DMS79 treated with DMSO at 0.1 percent for 48 hours (cell line): Measurements from ENCODE around the gene FALEC.

Source experiments
- DNase-seq: peaks from one replicate; lab custom pipeline; 2025; lab: John Stamatoyannopoulos, UW

The FALEC gene

DNA sequence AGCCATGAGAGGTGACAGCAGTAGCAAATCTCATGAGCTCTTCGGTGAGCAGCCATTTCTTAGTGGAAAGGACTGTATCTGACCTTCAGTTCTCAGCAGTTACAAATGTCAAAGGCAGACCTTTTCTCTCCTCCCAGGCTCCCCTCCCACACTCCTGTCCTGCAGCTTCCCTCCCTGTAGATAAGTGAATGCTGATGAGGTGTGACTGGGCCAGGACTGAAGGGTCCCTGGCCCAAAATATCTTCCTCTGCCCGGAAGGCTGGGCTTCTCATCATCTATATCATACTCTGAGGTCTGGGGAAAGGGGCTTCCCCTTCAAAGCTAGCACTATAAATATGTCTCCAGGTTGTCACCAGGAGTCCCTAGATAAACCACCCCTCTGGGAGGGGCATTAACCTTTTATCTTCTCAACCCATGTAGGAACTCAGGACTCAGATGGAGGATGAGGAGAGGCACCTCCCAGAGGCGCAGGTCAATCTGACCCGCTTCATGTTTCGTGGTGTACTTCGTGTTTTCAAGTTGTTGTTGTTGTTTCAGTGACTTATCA, 30.0 kb downstream of the FALEC start:
- DNase-seq: no peak

DNA sequence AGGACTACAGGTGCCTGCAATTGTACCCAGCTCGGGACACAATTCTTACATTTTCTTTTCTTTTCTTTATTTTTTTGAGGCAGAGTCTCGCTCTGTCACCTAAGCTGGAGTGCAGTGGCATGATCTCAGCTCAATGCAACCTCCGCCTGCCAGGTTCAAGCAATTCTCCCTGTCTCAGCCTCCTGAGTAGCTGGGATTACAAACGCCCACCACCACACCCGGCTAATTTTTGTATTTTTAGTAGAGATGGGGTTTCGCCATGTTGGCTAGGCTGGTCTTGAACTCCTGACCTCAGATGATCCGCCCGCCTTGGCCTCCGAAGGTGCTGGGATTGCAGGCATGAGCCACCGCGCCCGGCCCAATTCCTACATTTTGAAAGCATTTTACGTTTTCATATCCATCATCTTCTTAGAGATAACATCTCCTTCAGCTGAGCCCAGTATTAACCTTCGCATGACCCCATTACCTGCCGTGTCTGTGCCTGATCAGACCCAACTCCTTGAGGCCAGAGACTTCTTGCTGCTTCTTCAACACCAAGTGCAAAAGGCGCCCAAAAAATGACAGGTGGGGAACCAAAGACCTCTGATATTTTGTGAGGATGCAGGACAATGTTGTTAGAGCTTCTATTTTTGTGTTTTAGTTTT, 30.9 kb downstream of the FALEC start:
- no peak for DNase-seq

DNA sequence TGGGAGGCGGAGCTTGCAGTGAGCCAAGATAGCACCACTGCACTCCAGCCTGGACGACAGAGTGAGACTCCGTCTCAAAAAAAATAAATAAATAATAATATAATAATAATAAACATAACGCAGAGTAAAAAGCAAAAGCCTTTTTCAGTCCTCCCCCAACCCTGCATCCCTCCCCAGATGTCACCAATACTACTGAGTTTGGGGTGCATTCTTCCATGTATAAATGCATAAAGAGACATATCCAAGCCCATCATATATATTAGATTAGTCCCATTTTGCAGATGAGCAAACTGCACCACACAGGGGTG, 32.7 kb downstream of the FALEC start:
- no peak for DNase-seq

DNA sequence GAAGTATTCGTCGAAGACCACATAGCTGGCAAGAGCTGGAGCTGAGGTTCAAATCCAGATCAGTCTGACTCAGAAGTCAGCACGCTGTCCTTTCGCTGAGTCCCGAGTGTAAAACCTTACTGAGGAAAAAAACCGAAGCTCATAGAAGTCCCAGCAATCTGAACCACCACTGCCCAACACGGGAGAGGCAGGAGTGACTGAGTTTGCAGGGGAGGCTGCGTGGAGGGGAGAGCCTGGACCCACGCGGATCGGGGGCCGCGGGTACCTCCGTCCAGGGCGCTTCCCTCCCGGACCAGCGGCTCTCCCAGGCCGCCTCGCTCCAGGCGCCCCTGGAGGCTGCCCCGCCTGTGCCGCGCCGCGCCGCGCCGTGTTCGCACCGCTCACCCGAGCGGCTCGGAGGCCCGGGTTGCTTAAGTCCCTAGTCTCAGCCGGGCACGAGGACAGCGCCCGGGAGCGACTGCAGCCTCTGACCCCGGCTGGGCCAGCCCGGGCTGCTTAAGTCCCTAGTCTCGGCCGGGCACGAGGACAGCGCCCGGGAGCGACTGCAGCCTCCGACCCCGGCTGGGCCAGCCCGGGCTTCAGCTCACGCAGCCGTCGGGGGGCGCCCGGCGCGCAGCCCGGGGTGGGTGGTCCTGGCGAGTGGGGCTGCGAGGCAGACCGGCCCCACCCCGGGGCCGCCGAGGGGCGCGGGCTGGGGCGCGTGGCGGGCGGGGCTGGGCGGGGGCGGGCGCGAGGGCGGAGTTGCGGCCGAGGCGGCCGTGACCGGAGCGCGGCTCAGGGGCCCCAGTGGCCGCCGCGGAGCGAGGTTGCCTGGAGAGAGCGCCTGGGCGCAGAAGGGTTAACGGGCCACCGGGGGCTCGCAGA, 33.3 kb downstream of the FALEC start, which contains the start of gene ADAMTSL4:
ADAMTSL4 (plus strand) TSS at position 777 of the 864 bp plus-strand sequence. CDS start 2,881 bp downstream, outside the sequence.
- no peak for DNase-seq

DNA sequence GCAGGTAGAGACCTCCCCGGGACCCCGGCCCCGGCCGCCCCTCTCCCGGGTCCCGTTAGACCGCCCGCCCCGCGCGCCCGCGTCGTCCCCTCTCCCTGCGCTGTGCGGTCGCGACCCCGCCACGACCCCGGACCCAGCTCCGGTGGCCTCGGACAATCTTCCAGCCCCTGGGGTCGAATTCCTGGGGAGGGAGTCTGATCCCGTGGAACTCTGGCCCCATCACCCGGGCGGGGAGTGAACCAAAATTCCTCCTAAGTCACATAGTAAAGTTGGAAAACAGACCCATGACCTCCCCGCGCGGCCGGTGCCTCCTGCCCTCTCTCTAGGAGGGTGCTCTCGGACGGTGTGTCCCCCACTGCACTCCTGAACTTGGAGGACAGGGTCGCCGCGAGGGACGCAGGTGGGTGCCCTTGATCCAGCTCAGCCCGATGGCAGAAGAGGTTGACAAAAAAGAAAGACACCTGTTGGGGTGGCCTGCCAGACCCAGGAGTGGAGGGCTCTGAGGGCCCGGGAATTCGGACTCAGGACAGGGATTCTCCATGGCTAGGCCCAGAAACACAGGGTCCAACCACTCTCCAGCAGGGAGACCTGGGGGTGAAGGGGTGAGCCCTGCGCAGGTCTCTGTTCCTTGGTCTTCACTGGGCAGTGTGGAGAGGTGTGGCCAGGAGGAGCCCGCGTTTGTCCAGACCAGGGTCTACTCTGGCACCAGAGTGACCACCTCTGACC, 34.1 kb downstream of the FALEC start:
- no peak for DNase-seq

DNA sequence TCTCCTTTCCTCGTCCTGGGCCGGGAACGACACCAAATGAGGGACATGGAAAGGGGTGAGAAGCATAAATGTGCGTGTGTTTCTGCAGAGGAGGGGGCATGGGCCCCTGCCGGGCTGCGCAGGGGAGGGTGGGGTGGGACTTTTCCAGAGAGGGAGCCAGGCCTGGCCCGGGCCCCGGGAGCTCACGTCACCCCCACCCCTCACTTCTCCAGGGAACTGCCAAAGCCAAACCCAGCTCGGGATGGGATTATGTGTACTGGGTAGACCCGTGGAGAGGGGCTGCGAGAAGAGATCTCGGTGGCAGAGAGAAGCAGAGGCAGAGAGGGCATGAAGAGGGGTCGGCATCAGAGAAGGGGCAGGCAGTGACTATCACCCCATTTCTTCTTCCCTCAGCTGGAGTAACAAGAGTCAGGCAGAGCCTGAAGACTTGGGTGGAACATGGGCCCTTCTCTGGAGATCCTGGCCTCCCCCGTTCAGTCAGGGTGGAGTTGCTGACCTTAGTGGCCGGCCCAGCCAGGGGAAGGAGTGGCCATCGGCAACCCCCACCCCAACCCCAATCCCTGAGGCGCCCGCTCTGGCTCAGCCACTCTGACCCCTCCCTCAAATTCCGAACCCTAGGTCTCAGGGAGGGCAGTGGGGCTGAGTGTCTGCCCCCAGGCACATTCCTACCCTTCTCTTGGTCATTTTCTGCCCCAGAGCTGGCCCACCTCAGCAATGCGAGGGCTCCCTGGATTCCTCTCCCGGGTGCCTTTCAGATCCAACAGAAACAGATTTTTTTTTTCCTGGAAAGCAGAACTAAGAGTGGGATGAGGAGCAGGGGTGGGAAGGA, 34.9 kb downstream of the FALEC start:
- no peak for DNase-seq

DNA sequence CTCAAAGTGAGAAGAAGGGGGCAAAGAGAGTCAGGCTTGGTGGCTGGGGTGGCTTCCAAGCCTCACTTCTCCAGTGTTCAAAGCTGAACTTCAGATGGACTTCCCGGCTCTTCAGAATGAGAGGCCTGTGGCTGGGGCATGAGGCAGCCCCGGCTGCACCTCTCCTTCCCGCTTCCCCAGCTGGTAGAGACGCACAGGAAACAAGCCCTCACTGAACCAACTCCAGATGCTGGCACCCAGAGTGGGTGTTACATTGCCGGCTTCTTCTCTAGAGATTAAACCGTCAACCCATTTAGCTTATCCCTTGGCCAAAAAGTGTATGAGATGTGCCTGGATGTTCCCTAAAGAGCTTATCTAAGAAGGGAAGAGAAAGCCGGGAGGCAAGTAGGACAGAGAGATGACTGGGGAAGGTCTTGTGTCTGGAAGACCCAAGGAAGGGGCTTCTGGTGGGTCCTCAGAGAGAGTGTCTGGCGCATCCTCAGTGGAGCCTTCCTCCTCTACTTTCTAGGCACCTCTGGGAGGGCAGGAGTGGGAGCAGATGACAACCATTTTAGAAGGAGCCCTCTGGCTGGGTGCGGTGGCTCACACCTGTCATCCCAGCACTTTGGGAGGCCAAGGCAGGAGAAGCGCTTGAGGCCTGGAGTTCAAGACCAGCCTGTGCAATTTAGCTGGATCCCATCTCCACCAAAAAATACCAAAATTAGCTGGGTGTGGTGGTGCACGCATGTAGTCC, 35.7 kb downstream of the FALEC start:
- DNase-seq: no peak

DNA sequence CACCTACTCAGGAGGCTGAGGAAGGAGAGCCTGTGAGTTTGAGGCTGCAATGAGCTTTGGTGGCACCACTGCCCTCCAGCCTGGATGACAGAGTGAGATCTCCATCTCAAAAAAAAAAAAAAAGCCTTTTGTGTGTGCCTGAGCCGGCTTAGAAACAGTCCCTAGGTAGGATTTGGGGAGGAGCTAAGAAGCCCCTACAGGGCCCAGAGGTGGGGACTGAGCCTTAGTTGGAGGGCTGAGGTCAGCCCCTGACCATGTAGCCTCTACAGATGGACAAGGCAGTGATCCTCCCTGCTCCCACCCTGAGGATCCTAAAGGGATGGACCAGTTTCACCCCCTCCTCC, 36.2 kb downstream of the FALEC start:
- DNase-seq: no peak

DNA sequence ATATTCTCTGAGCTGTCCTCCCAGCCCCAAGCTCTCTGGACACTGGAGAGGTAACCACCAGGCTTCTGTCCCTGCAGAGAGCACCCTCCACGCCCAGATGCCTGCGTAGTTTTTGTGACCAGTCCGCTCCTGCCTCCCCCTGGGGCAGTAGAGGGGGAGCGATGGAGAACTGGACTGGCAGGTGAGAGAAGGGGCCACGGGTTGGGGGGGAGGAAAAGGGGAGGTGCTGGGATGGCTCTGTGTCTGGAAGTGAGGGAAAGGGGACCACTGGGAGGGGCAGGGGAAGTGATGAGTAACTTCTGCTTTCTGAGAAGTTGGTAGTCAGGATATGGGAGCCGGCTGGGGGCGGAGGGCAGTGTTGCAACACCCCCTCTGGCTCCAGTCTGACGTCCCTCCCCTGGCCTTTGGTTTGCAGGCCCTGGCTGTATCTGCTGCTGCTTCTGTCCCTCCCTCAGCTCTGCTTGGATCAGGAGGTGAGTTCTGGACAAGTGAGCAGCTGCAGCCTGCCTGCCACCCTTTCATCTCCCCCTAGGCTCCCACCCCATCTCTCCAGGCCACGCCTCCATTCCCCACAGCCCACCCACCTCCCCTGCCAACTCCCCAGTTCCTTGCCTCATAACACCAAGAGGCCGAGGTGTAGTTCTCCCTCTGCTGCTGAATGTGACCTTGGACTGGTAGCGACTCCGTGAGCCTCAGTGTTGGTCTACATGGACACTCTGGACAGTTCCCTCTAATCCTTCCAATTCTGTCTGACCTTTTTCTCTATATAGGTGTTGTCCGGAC, 36.8 kb downstream of the FALEC start:
- DNase-seq: no peak

DNA sequence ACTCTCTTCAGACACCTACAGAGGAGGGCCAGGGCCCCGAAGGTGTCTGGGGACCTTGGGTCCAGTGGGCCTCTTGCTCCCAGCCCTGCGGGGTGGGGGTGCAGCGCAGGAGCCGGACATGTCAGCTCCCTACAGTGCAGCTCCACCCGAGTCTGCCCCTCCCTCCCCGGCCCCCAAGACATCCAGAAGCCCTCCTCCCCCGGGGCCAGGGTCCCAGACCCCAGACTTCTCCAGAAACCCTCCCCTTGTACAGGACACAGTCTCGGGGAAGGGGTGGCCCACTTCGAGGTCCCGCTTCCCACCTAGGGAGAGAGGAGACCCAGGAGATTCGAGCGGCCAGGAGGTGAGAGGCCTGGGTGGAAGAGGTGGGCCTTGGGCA, 37.3 kb downstream of the FALEC start:
- no peak for DNase-seq

DNA sequence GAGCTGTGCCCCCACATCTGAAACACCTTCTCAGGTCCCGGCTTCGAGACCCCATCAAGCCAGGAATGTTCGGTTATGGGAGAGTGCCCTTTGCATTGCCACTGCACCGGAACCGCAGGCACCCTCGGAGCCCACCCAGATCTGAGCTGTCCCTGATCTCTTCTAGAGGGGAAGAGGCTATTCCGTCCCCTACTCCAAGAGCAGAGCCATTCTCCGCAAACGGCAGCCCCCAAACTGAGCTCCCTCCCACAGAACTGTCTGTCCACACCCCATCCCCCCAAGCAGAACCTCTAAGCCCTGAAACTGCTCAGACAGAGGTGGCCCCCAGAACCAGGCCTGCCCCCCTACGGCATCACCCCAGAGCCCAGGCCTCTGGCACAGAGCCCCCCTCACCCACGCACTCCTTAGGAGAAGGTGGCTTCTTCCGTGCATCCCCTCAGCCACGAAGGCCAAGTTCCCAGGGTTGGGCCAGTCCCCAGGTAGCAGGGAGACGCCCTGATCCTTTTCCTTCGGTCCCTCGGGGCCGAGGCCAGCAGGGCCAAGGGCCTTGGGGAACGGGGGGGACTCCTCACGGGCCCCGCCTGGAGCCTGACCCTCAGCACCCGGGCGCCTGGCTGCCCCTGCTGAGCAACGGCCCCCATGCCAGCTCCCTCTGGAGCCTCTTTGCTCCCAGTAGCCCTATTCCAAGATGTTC, 38.0 kb downstream of the FALEC start:
- DNase-seq: no peak

DNA sequence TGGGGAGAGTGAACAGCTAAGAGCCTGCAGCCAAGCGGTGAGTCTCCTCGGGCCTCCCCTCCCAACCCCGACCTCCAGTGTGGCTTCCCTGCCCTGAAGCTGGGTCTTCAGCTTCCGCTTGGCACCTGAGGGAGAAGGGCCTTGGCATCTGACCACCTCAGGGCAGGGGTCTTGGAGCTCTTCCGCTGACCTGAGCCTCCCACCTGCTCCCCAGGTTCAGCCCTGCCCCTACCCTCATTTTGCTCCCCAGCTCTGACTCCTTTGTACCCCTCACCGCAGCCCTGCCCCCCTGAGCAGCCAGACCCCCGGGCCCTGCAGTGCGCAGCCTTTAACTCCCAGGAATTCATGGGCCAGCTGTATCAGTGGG, 38.5 kb downstream of the FALEC start:
- no peak for DNase-seq

DNA sequence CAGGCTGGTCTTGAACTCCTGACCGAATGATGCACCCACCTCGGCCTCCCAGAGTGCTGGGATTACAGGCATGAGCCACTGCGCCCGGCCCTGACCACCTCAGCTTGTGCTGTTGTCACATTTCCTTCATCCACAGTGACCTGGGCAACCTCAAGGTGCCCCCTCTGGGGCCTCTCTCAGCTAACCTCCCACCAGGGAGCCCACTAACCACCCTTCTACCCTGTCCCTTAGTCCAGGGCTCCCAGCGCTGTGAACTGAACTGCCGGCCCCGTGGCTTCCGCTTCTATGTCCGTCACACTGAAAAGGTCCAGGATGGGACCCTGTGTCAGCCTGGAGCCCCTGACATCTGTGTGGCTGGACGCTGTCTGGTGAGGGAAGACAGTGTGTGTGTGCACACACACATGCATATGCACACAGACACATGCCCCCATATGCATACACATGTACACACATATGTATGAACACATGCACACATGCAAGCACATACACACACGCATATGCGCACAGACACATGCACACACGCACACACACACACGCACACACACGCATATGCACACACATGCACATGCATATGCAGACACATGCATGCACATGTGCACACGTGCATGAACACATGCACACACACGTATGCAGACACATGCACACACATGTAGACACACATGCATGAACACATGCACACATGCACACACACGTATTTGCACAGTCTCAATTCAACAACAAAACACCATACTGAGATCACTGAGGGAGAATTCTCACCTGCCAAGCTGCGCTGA, 39.8 kb downstream of the FALEC start:
- DNase-seq: no peak

DNA sequence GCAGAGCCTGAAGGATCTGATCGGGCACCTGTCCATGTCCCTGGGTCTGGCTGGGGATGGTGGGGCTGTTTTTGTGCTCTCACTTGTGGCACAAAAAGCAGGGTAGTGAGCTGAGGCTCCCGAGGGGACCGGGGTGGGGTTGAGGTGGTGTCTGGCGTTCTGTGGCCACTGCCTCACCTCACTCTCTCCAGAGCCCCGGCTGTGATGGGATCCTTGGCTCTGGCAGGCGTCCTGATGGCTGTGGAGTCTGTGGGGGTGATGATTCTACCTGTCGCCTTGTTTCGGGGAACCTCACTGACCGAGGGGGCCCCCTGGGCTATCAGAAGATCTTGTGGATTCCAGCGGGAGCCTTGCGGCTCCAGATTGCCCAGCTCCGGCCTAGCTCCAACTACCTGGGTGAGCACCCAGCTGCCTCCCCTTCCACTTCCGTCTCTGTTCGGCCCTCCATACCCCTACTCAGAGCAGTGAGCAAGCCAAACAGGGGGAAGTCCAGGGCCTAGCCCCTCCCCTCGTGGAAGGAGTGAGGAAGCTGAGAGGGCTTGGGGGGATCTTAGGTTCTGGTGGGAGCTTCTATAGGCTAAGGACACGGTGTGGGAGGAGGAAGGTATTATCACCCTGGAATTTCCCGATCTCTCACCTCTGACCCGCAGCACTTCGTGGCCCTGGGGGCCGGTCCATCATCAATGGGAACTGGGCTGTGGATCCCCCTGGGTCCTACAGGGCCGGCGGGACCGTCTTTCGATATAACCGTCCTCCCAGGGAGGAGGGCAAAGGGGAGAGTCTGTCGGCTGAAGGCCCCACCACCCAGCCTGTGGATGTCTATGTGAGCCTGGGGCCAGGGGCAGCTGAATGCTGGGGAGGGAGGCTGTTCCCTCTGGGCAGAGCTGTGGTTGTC, 40.7 kb downstream of the FALEC start:
- no peak for DNase-seq

DNA sequence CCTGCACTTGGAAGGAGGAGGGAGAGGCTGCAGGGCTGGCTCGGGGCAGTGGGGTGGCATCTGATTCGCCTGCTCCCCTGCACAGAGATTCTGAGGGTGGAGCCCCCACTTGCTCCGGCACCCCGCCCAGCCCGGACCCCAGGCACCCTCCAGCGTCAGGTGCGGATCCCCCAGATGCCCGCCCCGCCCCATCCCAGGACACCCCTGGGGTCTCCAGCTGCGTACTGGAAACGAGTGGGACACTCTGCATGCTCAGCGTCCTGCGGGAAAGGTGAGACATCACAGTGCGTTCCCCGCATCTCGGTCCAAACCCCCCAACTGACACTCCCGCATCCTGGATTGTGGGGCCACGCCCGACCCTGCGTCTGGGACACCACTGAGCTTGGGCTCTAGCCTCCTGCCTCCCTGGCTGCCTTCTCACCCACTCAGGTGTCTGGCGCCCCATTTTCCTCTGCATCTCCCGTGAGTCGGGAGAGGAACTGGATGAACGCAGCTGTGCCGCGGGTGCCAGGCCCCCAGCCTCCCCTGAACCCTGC, 41.6 kb downstream of the FALEC start:
- DNase-seq: no peak

DNA sequence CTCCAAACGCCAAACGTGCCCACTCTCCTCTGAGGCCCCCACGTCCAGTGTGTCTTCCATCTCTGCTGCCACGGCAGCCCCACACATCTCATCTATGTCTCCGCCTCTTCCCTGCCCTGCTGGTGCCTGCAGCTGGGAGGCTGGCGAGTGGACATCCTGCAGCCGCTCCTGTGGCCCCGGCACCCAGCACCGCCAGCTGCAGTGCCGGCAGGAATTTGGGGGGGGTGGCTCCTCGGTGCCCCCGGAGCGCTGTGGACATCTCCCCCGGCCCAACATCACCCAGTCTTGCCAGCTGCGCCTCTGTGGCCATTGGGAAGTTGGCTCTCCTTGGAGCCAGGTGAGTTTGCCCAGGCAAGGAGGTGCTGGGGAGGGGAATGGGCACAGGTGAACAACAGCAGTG, 42.3 kb downstream of the FALEC start:
- DNase-seq: no peak

DNA sequence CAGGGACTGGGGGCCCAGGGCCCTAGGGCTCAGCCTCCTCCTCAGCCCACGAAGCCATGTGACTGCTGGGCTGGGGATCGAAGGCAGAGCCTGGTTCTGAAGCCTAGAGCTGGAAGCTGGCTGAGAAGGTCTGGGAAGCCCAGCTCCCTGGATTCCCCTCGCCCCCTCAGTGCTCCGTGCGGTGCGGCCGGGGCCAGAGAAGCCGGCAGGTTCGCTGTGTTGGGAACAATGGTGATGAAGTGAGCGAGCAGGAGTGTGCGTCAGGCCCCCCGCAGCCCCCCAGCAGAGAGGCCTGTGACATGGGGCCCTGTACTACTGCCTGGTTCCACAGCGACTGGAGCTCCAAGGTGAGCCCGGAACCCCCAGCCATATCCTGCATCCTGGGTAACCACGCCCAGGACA, 42.8 kb downstream of the FALEC start:
- no peak for DNase-seq
